Measurements from ENCODE around the gene MMAB.

- TF ChIP-seq EZH2 (IDR thresholded peaks at IDR 0.05) (no peak), CTCF (IDR thresholded peaks at IDR 0.05) (no peak)
These were observed 60.7 kb downstream of the MMAB start for GRCh38 chr12:109512608-109513007.
